Nephron (organoid): ENCODE results near the gene ABHD12B.

Source experiments
- H3K27ac Mint-ChIP-seq, 3 experiments: 2 replicates each; pipeline ENCODE4 v1.8.0; 2020; ENCODE audit warnings: mixed read lengths in 3 of 3, mild to moderate bottlenecking in 2 of 3, moderate library complexity in 1 of 3
- H3K27me3 Mint-ChIP-seq: 2 replicates; pipeline ENCODE4 v1.8.0; 2021; ENCODE audit warnings: low read depth, mild to moderate bottlenecking, moderate library complexity, mixed read lengths
- H3K36me3 Mint-ChIP-seq: 2 replicates; pipeline ENCODE4 v1.8.0; 2020; ENCODE audit warnings: low read depth, mixed read lengths
- H3K4me1 Mint-ChIP-seq: 2 replicates; pipeline ENCODE4 v1.8.0; 2020; ENCODE audit warnings: mixed read lengths
- H3K4me3 Mint-ChIP-seq, 3 experiments: 2 replicates each; pipeline ENCODE4 v1.8.0; 2020; ENCODE audit warnings: mild to moderate bottlenecking in 3 of 3, mixed read lengths in 3 of 3, moderate library complexity in 2 of 3
- H3K9me3 Mint-ChIP-seq: 2 replicates; pipeline ENCODE4 v1.8.0; 2020; ENCODE audit warnings: mixed read lengths
- CTCF ChIP-seq, 3 experiments: fragments of 200-600 bp; sonication (generic); IDR thresholded peaks; one replicate each; pipeline ENCODE4 v1.5.0; 2021; ENCODE audit warnings: antibody characterized with exemption in 3 of 3; ENCODE audit not compliant: unreplicated experiment in 3 of 3

Gene ABHD12B

GRCh38 chr14:50871914-50872732 lies at the start of gene ABHD12B:
TSS of gene ABHD12B (plus strand) at chr14:50872053. CDS start at chr14:50872175, 122 bp downstream.
- Mint-ChIP-seq H3K4me3 (peak within 1 kb of the TSS; percentile 26 to 60 (median 37)), H3K27ac (no peak within 1 kb of the TSS), H3K4me1 (peaks cover 6% of the 10 kb centered on the region), H3K36me3 (no peaks in the 10 kb centered on the region), H3K27me3 (peaks cover 68% of the 10 kb centered on the region), H3K9me3 (no peaks in the 10 kb centered on the region)
- TF ChIP-seq CTCF (IDR thresholded peaks at IDR 0.05; ENCODE audit: unreplicated experiment in 3 of 3): no peak

GRCh38 chr14:50822501-50823042 lies 49.3 kb upstream of the ABHD12B start:
- Mint-ChIP-seq H3K4me1 (peaks cover 67% of the 10 kb centered on the region), H3K9me3 (no peaks in the 10 kb centered on the region), H3K27ac (peak overlapping the region in 1 of 3 experiments; percentile 9), H3K4me3 (no peak overlapping the region), H3K36me3 (peaks cover 21% of the 10 kb centered on the region), H3K27me3 (peaks cover 5% of the 10 kb centered on the region)
- TF ChIP-seq CTCF (IDR thresholded peaks at IDR 0.05; ENCODE audit: unreplicated experiment in 3 of 3): no peak

- no peak overlapping the region for H3K4me3 Mint-ChIP-seq
- peaks cover 20% of the 10 kb centered on the region for H3K36me3 Mint-ChIP-seq
- no peaks in the 10 kb centered on the region for H3K9me3 Mint-ChIP-seq
- H3K27ac Mint-ChIP-seq: peak overlapping the region; percentile 8 to 73 (median 44)
- peaks cover 69% of the 10 kb centered on the region for H3K4me1 Mint-ChIP-seq
- H3K27me3 Mint-ChIP-seq: peaks cover 5% of the 10 kb centered on the region
- TF ChIP-seq CTCF (IDR thresholded peaks at IDR 0.05; ENCODE audit: unreplicated experiment in 3 of 3): no peak
Observed at GRCh38 chr14:50823051-50823761, 48.6 kb upstream of the ABHD12B start.

- TF ChIP-seq CTCF (IDR thresholded peaks at IDR 0.05; ENCODE audit: unreplicated experiment in 3 of 3): no peak
- Mint-ChIP-seq H3K27me3 (peaks cover 5% of the 10 kb centered on the region), H3K4me1 (peaks cover 77% of the 10 kb centered on the region), H3K4me3 (no peak overlapping the region), H3K9me3 (no peaks in the 10 kb centered on the region), H3K36me3 (peaks cover 16% of the 10 kb centered on the region), H3K27ac (peak overlapping the region; percentile 8 to 73 (median 44))
Observed at GRCh38 chr14:50823762-50824636, 47.9 kb upstream of the ABHD12B start.

- no peak overlapping the region for H3K4me3 Mint-ChIP-seq
- no peaks in the 10 kb centered on the region for H3K9me3 Mint-ChIP-seq
- H3K27ac Mint-ChIP-seq: no peak overlapping the region
- peaks cover 82% of the 10 kb centered on the region for H3K4me1 Mint-ChIP-seq
- no peak for TF ChIP-seq CTCF (IDR thresholded peaks at IDR 0.05; ENCODE audit: unreplicated experiment in 3 of 3)
- H3K27me3 Mint-ChIP-seq: peaks cover 11% of the 10 kb centered on the region
- peaks cover 12% of the 10 kb centered on the region for H3K36me3 Mint-ChIP-seq
Observed at GRCh38 chr14:50825307-50825706, 46.5 kb upstream of the ABHD12B start.
